HG02571 (cell line): ENCODE measurements around the gene SLIT1.
"Not testable (repeated sequence)": the region's sequence is repeated elsewhere in the genome, so short reads cannot be mapped to it uniquely, and the experiment has no call there.

Source experiments
- ATAC-seq: cut with Tn5 transposase; IDR thresholded peaks from one replicate; pipeline ENCODE4 v1.9.1; 2021; ENCODE audit warnings: mild to moderate bottlenecking, moderate library complexity; ENCODE audit not compliant: unreplicated experiment

Gene SLIT1

DNA sequence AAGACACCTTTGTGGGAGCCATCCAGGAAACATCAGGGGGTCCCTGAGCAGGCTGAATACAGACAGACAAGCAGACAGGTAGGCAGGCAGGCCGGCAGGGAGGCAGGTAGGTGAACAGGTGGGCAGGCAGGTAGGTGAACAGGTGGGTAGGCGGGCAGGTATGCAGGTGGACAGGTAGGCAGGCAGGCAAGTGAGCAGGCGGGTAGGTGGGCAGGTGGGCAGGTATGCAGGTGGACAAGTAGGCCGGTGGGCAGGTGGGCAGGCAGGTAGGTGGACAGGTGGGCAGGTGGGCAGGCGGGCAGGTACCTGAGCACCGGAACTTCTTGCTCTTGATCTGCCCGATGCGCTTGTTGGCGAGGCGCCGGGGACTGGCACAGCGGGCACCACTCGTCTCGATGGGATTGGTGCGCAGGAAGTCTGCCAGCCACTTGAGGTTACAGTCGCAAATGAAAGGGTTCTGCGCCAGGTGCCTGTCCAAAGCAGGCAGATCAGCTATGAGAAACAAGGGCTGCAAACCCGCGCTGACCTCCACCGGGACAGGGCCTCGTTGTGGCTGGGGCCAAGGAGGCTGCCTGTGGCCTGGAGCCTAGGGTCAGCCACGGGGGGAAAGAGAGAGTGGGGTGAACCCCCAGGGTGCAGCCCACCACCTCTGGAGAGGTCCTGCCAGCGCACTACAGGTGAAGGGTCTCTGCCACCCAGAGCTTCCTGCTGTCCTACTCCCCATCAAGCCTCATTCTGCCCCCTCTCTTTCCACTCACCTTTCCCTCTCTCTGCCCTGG, 136.9 kb downstream of the SLIT1 start:
- no peak for ATAC-seq

GRCh38 chr10:97047788-97048187, 138.0 kb downstream of the SLIT1 start:
- ATAC-seq: no peak

DNA sequence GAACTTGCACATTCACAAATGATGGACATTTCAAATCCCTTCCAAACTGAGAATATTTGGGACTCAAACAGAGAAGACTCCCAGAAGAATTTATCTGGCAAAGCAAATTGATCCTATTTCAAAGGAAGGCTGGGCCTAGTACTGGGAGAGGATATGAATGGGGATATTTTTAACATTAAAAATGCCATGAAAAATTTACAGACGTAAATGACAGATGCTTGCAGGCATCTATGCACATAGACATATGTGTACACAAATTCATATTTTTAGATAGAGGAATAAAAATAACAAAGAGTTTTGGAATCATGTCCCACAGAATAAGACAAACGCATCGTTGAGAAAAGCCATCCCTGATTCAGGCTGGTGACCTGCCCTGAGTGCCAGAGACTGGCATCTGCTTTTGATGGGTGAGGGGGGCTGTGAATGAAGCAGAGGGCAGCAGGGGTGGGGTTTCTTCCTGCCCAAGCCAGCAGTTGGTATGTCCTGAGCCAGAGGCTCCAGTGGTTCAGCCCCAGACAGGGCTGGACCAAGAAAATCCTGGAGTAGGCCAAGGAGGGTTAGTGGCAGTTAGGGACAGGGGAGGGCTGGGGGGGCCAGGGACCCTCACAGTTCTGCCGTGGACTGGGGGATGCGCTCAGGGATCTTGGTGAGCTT, 138.5 kb downstream of the SLIT1 start:
- ATAC-seq: no peak

GRCh38 chr10:97046456-97047082, 139.2 kb downstream of the SLIT1 start:
- ATAC-seq: no peak

DNA sequence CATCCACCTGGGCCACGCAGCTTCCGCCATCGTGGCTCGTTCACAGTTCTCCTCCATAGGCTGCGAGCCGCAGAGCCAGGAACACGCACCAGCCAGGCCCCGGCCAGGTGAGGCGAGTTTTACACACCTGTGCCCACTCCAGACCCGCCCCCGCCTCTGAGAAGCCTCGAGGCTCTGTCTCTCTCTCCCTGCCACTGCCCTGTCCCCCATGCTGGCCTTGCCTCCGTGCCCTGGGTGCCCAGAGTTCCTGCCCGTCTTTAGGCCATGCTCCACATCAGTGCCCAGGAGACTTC, 142.2 kb downstream of the SLIT1 start:
- no peak for ATAC-seq

- no peak for ATAC-seq
Observed at GRCh38 chr10:97042716-97043562, 142.8 kb downstream of the SLIT1 start.

GRCh38 chr10:97042081-97042480, 143.7 kb downstream of the SLIT1 start:
- ATAC-seq: no peak

- no peak for ATAC-seq
Observed at GRCh38 chr10:97040706-97041105, 145.1 kb downstream of the SLIT1 start.

- ATAC-seq: no peak
Observed at GRCh38 chr10:97040248-97040584, 145.5 kb downstream of the SLIT1 start.

GRCh38 chr10:97039538-97040247, 146.1 kb downstream of the SLIT1 start:
- ATAC-seq: no peak

GRCh38 chr10:97038688-97039087, 147.1 kb downstream of the SLIT1 start:
- ATAC-seq: no peak

- ATAC-seq: peak; percentile 78
Observed at GRCh38 chr10:97037365-97038361, 148.1 kb downstream of the SLIT1 start.

GRCh38 chr10:97034958-97035769, 150.6 kb downstream of the SLIT1 start:
- no peak for ATAC-seq

DNA sequence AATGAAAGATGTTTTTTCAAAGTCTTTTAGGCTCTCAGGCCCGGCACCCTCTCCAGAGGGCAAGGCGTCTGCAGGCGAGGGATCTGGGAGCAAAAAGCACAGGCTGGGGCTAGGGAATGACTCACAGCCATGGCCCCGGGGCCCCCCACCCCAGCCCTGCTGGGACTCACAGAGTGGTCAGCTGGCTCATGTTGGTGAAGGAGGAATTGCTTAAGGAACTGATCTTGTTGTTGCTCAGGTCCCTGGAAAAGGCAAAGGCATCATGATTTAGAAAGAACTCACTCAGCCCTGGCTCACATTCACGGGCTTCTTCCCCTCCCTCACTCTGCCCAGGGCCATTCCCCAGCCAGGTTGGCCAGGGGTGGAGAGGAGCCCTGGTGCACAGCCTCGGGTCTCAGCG, 151.5 kb downstream of the SLIT1 start:
- ATAC-seq: no peak

DNA sequence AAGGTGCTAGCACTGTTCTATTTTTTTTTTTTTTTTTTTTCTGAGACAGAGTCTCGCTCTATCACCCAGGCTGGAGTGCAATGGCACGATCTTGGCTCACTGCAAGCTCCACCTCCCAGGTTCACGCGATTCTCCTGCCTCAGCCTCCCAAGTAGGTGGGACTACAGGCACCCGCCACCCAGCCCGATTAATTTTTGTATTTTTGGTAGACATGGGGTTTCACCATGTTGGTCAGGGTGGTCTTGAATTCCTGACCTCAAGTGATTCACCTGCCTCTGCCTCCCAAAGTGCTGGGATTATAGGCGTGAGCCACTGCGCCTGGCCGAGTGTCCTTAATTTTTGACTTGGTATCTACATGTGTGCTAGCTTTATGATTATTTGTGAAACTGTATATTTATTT, 151.9 kb downstream of the SLIT1 start:
- ATAC-seq: not testable (repeated sequence)

- no peak for ATAC-seq
Observed at GRCh38 chr10:97032624-97033023, 153.1 kb downstream of the SLIT1 start.

- ATAC-seq: no peak
Observed at GRCh38 chr10:97031459-97031858, 154.3 kb downstream of the SLIT1 start.

- ATAC-seq: no peak
Observed at GRCh38 chr10:97030894-97031293, 154.9 kb downstream of the SLIT1 start.

GRCh38 chr10:97029271-97029670, 156.5 kb downstream of the SLIT1 start:
- no peak for ATAC-seq
